OCI-LY1 (cell line): ENCODE results near the gene MICAL2.

Source experiments
- H2AFZ ChIP-seq: fragments of 200-600 bp; sonication (generic), shearing (Covaris generic); 2 replicates; pipeline ENCODE4 v1.6.0; 2014; ENCODE audit warnings: antibody characterized with exemption, mild to moderate bottlenecking, low read length
- H3F3A ChIP-seq: fragments of 200-600 bp; sonication (generic), shearing (Covaris generic); 2 replicates; pipeline ENCODE4 v1.6.0; 2014; ENCODE audit warnings: mild to moderate bottlenecking, antibody characterized with exemption, low read length, moderate library complexity; ENCODE audit not compliant: insufficient read depth
- H3K27ac ChIP-seq: fragments of 200-600 bp; sonication (generic); 2 replicates; pipeline ENCODE4 v1.5.1; 2014; ENCODE audit warnings: low read length, mixed run types, mild to moderate bottlenecking, low read depth; ENCODE audit not compliant: poor library complexity, severe bottlenecking
- H3K27me3 ChIP-seq: fragments of 200-600 bp; sonication (generic); 2 replicates; pipeline ENCODE4 v1.6.0; 2014; ENCODE audit warnings: antibody characterized with exemption, mild to moderate bottlenecking, low read length, moderate library complexity; ENCODE audit not compliant: insufficient read depth
- H3K36me3 ChIP-seq: fragments of 200-600 bp; sonication (generic); 2 replicates; pipeline ENCODE4 v1.6.1; 2014; ENCODE audit warnings: mild to moderate bottlenecking, antibody characterized with exemption, low read length, moderate library complexity, mixed read lengths; ENCODE audit not compliant: insufficient read depth
- H3K4me1 ChIP-seq: fragments of 200-600 bp; sonication (generic); 2 replicates; pipeline ENCODE4 v1.5.1; 2014; ENCODE audit warnings: mild to moderate bottlenecking, low read length, moderate library complexity; ENCODE audit not compliant: insufficient read depth, severe bottlenecking
- H3K4me2 ChIP-seq: fragments of 200-600 bp; sonication (generic), shearing (Covaris generic); 2 replicates; pipeline ENCODE4 v1.6.1; 2014; ENCODE audit warnings: low read length
- H3K4me3 ChIP-seq: fragments of 200-600 bp; sonication (generic); 2 replicates; pipeline ENCODE4 v1.5.1; 2014; ENCODE audit warnings: low read length, low read depth, mild to moderate bottlenecking, mixed read lengths; ENCODE audit not compliant: poor library complexity, severe bottlenecking
- H3K79me2 ChIP-seq: fragments of 200-600 bp; shearing (Covaris generic); 2 replicates; pipeline ENCODE4 v1.6.1; 2016; ENCODE audit warnings: mixed run types, low read length, mixed read lengths; ENCODE audit not compliant: insufficient read depth
- H3K9ac ChIP-seq: fragments of 200-600 bp; sonication (generic), shearing (Covaris generic); 2 replicates; pipeline ENCODE4 v1.6.1; 2014; ENCODE audit warnings: mild to moderate bottlenecking, low read length, mixed read lengths
- H3K9me2 ChIP-seq: fragments of 200-600 bp; sonication (generic), shearing (Covaris generic); 2 replicates; pipeline ENCODE4 v1.6.1; 2014; ENCODE audit warnings: low read depth, mild to moderate bottlenecking, low read length, mixed read lengths
- H3K9me3 ChIP-seq: fragments of 200-600 bp; shearing (Covaris generic); 2 replicates; pipeline ENCODE4 v1.6.1; 2014; ENCODE audit warnings: low read length, mixed read lengths
- H4K20me1 ChIP-seq: fragments of 200-600 bp; sonication (generic), shearing (Covaris generic); 2 replicates; pipeline ENCODE4 v1.6.0; 2016; ENCODE audit warnings: mild to moderate bottlenecking, low read length; ENCODE audit not compliant: insufficient read depth
- CTCF ChIP-seq: fragments of 200-600 bp; sonication (generic), shearing (Covaris generic); IDR thresholded peaks from 2 replicates; pipeline ENCODE4 v1.5.1; 2017; ENCODE audit warnings: mild to moderate bottlenecking, antibody characterized with exemption, low read length, moderate library complexity, mixed read lengths
- EZH2 ChIP-seq: fragments of 200-600 bp; sonication (generic), shearing (Covaris generic); IDR thresholded peaks from 2 replicates; pipeline ENCODE4 v1.8.0; 2017; ENCODE audit warnings: borderline replicate concordance, mixed run types, mild to moderate bottlenecking, antibody characterized with exemption, low read length, moderate library complexity, mixed read lengths

The MICAL2 gene

GRCh38 chr11:12225046-12225739, 114.8 kb downstream of the MICAL2 start:
- Histone ChIP-seq H2AFZ (no peak overlapping the region), H3K9me3 (no peaks in the 10 kb centered on the region), H3K36me3 (no peaks in the 10 kb centered on the region), H3K27ac (no peak overlapping the region), H4K20me1 (no peaks in the 10 kb centered on the region), H3K9ac (no peak overlapping the region), H3K4me2 (no peak overlapping the region), H3K79me2 (no peaks in the 10 kb centered on the region), H3K4me3 (no peak overlapping the region), H3F3A (no peaks in the 10 kb centered on the region), H3K9me2 (no peaks in the 10 kb centered on the region), H3K27me3 (no peaks in the 10 kb centered on the region), H3K4me1 (no peaks in the 10 kb centered on the region)
- TF ChIP-seq EZH2 (no peak), CTCF (no peak)

GRCh38 chr11:12226093-12226492, 115.7 kb downstream of the MICAL2 start:
- Histone ChIP-seq H3K36me3 (no peaks in the 10 kb centered on the region), H2AFZ (no peak overlapping the region), H3K9me2 (no peaks in the 10 kb centered on the region), H3K4me3 (no peak overlapping the region), H4K20me1 (no peaks in the 10 kb centered on the region), H3K9ac (no peak overlapping the region), H3K4me2 (no peak overlapping the region), H3K27ac (no peak overlapping the region), H3K9me3 (no peaks in the 10 kb centered on the region), H3K4me1 (no peaks in the 10 kb centered on the region), H3K79me2 (no peaks in the 10 kb centered on the region), H3F3A (no peaks in the 10 kb centered on the region), H3K27me3 (no peaks in the 10 kb centered on the region)
- TF ChIP-seq CTCF (no peak), EZH2 (no peak)

GRCh38 chr11:12229450-12230229, 119.2 kb downstream of the MICAL2 start:
- no peak overlapping the region for H3K4me3 ChIP-seq
- H4K20me1 ChIP-seq = no peaks in the 10 kb centered on the region
- TF ChIP-seq EZH2 (no peak), CTCF (no peak)
- no peaks in the 10 kb centered on the region for H3K9me2 ChIP-seq
- H3F3A ChIP-seq = no peaks in the 10 kb centered on the region
- H3K27me3 ChIP-seq = no peaks in the 10 kb centered on the region
- no peaks in the 10 kb centered on the region for H3K9me3 ChIP-seq
- H3K79me2 ChIP-seq = no peaks in the 10 kb centered on the region
- no peak overlapping the region for H2AFZ ChIP-seq
- no peak overlapping the region for H3K4me2 ChIP-seq
- no peak overlapping the region for H3K27ac ChIP-seq
- H3K9ac ChIP-seq = no peak overlapping the region
- H3K36me3 ChIP-seq = no peaks in the 10 kb centered on the region
- no peaks in the 10 kb centered on the region for H3K4me1 ChIP-seq
